NCI-H2029 treated with DMSO at 0.1 percent for 48 hours (cell line): ENCODE results near the gene COPS9.

Experiments
- DNase-seq: peaks from one replicate; lab custom pipeline; 2025; lab: John Stamatoyannopoulos, UW

Gene COPS9

DNA sequence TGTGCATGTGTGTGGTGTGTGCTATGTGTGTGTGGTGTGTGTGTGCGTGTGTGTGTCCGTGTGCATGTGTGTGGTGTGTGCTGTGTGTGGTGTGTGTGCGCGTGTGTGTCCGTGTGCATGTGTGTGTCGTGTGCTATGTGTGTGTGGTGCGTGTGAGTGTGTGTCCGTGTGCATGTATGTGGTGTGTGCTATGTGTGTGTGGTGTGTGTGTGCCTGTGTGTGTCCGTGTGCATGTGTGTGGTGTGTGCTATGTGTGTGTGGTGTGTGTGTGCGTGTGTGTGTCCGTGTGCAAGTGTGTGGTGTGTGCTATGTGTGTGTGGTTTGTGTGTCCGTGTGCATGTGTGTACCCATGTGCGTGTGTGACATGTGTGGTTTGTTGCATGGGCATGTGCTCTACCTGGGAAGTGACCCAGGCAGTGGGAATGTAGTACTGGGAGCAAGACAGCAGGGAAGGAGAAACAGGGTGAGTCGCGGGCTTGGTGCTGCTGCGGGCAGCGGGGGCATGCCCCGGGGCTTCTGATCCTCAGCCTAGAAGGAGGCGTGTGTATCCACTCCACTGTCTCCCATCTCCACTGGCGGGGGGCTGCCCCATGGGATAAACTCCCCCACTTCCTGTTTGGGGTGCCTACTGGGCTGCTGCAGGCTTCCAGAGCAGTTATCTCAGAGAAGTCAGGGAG lies 11.9 kb upstream of the COPS9 start:
- no peak for DNase-seq

DNA sequence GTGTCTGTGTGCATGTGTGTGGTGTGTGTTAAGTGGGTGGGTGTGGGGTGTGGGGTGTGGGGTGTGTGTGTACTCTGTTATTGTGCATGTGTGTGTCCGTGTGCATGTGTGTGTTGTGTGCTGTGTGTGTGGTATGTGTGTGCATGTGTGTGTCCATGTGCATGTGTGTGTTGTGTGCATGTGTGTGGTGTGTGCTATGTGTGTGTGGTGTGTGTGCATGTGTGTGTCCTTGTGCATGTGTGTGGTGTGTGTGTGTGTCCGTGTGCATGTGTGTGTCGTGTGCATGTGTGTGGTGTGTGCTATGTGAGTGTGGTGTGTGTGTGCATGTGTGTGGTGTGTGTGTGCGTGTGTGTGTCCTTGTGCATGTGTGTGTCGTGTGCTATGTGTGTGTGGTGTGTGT lies 11.3 kb upstream of the COPS9 start:
- DNase-seq: no peak

DNA sequence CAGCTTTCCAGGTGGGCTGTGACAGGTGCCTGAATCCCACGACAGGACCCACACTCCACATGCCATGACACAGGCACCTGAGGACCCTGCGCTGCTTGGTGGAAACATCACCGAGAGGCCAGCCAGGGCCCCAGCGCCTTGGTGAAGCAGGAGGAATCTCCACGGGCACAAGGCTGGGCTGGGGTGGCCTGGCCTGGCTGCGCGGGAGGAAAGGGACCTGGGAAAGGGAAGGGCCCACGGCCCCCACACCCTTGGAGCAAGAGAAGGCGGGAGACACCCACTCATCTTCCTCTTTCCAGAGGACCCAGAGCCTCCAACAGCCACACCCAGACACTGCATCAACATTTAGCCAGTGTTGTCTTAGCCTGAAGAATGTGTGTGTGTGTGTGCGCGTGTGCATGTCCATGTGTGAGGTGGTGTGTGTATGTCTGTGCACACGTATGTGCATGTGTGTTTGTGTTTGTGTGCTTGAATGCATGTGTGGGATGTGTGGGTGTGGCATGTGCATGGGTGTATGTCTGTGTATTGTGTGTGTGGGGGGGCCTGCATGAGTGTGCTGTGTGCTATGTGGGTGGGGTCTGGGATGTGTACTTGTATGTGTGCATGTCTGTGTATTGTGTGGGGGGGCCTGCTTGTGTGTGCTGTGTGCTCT lies 10.6 kb upstream of the COPS9 start:
- DNase-seq: no peak

DNA sequence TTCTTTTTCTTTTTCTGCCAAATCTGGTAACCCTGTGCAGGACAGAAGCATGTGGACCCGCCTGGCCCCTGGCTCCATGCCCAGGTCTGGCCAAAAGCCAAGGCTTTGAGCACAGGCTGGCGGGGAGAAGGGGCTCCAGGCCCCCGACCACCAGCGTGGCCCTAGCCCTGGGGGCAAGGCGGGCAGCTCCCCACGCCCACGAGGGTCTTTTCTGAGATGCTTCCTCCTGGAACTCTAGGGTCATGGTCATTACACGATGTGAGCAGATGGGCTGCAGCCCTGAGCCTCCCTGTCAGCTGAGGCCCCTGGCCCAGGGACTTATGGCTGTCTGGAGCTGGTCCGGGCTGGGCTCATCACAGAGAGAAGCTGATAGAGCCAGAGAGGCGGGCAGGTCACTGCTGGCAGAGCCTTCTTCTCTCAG lies 10.0 kb upstream of the COPS9 start:
- DNase-seq: no peak

DNA sequence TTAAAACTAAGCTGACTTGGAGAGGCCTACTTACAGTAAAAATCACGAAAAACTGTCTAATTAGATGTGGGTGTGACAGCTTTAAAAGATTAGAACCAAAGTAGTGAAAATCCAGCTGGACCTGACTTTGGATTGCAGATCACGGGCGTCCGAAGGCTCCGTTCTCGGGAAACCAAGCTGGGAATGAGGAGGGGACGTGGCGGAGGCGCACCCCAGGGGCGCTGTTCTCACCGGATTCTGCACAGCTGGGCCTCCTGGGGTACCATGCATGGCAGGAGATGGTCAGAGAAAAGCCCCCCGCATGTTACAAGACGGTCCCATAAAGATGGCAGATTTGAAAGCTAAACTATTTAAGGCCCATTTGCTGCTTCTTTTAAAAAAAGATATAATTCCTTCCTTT lies 9.4 kb upstream of the COPS9 start:
- DNase-seq: no peak

DNA sequence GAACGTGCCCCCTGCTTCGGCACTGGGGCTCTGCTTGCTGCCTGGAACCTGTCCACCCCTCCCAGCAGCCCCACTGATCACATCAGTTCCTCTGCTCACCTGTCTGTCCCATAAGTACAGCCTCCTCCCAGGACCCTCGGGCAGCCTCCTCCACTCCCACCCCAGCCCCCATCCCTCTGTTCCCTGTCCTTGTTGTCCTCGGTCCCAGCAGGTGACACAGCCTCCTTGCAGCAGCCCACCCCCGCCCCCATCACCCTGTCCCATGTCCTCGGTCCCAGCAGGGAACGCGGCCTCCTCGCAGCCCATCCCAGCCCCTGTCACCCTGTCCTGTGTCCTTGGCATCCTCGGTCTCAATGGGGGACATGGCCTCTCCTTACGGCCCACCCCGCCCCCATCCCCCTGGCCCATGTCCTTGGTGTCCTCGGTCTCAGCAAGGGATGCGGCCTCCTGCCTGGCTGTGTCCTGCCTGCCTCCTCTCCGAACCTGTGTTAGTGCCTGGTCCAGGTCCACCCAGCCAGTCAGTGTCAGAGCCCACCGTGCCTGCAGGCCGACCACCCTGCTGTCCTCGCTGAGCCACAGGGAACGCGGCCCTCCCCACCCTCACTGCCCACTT lies 8.7 kb upstream of the COPS9 start:
- no peak for DNase-seq

DNA sequence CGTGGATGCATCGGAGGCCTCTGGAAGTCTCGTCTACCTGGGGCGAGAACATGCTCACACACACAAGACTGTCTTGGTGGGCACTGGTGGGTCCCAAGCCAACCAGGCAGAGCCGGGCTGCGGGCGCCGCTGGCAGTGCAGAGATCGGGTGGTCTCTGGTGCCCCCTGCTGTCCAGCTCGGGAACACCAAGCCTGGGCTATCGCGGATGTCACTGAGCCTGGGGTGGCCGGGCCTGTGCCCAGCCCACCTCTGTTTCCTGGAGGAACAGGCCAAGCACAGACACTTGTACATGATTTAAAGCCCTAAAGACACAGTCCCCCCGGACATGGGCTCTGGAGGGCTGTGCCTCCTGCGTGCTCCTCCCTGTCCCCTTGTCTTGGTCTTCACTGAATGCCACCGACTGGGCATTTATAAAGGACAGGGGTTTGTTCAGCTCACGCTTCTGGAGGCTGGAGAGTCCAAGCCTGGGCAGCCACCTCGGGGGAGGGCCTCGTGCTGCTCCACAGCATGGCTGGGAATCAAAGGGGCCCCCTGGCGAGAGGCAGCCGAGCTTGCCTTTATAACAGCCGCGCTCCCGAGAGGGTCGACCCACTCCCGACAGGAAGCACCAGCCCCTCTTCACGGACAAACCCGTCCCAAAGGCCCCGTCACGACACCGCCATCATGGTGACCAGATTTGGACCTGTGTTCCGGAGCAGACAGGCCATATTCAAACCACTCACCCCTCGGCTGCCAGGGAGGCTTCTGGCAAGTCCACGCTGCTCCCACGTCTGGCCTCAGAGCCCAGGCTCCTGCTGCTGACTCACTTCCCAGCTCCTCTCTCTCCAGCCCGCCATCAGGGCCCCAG lies 7.9 kb upstream of the COPS9 start:
- peak; percentile 29 for DNase-seq

DNA sequence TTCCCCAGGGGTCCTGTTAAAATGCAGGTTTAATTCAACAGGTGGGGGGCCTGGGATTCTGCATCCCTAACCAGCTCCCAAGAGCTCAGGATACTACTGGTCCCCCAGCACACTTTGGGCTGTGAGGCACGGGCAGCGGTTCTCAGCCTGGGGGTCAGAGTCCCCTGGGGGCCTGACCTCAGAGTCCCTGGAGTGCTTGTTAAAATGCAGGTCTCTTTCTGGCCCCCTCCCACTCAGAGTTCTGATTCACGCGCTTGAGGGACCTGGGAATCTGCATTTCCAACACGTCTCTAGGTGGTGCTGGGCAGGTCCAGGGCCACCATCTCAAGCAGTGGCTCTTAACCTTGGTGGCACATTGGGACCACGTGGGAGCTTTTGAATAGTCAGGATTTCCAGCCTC lies 7.2 kb upstream of the COPS9 start:
- no peak for DNase-seq

DNA sequence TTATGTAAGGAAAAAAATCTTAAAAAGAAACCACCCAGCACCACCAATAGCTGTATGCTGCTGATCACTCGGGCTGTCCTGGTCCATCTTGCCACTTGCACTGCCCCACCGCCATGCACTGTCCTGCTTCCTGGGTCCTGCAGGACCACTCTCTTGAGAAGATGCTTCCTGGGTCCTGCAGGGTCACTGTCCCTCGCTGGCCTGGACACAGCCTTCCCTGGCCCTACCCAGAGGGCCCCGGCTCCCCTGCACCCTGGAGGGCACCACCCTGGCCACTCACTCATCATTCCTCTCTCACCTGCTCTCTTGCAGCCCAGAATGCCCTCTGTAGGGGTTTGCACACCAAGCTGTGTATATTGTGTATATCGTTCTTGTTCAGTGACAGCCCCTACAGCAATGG lies 6.8 kb upstream of the COPS9 start:
- no peak for DNase-seq

DNA sequence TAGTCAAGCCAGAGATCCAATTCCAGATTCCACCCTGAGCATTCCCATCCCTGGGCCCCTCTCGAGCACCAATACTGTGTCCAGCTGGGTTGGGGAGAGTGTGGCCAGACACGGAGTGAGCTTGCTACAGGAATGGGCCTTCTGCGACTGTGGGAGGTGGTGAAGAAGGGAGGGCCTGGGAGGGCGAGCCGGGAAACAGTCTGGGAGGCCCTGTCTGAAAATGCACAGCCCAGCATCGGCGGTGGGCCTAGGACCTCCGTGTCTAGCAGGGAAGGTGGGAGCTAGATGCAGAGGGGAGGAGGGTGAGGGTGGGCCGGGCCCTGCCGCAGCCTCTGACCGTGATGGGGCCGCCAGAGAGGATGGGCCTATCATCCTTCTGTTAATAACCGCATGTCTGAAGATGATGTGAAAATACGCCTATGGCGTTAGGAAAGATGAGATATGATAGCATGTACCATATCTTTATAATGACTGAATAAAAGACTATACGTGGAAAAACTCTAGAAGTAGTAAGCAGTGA lies 6.2 kb upstream of the COPS9 start:
- no peak for DNase-seq

DNA sequence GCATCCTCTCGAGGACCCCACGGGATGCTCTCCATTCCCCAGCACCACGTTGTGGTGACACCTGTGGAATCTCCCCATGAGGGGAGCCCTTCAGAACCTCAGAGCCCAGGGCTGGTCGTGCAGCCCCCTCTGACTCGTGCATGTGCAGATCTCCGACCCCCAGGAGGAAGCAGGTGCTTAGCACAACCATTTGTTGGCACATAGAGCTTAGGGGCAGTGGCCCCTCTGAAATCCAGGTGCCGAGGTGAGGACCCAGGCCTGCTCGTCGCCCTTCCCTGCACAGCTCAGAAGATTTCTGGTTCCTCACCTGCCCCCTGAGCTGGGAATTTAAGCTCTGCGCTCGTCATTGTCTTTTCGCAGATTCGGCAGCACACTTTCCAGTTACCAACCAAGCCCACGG lies 5.6 kb upstream of the COPS9 start:
- no peak for DNase-seq

DNA sequence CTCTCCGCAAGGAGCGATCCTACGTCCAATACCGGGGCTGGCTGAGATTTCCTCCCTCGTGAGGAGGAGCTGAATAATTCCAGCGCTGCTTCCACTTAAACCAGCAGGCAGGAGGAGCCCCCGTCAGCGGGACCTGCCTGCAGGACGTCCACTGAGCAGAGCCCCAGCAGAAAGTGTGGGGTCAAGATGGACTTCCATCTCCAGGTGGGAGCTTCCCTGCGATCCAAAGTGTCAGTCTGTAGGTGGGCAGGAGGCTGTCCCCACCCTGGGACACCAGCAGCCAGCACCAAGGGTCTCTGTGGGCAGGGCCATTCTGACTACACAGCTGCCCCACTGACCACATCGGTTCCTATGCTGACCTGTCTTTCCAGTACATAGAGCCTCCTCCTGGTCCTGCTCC lies 4.8 kb upstream of the COPS9 start:
- DNase-seq: no peak

DNA sequence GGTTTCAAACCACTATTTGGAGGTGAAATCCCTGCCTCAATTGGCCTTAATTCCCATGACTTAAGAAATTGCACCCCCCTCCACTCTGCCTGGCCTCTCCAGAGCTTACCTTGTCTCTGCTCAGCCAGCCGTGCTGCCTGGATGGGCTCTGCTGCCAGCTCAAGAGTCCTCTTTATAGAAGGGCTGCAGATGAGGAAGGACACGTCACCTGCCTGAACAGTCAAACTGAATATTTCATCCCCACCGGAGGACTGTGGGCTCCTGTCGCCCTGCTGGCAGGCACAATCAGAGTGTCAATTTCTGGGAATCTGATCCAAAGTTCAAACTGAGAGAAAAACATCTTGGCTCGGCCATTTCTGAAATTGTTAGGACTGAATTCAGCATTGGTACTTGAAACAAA lies 4.4 kb upstream of the COPS9 start, which contains the start of gene OTOS:
OTOS (minus strand) TSS at position 148 of the 400 bp plus-strand sequence. CDS start 332 bp downstream, outside the sequence.
- peak; percentile 67 for DNase-seq

DNA sequence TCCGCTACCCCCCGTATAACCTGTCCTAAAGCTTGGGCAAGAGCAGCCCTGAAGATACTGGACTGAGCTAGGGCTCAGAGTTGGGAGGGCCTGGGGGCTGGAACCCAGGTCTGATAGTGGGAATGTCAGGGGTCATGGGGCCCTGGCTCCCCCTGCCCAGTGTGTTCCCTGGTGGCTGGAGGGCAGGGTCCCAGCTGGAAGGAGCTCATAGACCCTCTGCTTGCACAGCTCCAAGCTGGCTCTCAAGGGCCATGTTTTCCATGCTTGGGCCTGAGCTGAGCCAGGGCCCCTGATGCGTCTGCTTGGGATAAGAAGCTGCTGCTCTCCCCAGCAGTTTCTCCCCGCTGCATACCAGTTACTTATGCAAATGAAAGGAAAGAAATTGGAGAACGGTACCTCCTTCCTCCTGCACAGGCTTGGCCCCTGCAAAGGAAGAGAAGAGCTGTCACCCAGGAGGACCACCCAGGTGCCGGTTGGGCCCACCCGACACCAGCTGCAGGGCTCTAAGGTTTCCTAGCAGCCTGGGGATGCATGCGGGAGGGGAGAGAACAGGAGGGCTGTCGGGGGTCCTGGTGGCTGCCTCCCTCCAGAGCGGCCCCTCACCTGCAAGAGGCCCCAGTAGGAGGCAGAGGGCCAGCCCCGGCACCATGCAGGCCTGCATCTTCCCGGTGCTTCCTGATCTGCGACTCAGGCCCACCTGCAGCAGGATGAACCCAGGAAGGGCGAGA lies 3.7 kb upstream of the COPS9 start:
- DNase-seq: no peak

DNA sequence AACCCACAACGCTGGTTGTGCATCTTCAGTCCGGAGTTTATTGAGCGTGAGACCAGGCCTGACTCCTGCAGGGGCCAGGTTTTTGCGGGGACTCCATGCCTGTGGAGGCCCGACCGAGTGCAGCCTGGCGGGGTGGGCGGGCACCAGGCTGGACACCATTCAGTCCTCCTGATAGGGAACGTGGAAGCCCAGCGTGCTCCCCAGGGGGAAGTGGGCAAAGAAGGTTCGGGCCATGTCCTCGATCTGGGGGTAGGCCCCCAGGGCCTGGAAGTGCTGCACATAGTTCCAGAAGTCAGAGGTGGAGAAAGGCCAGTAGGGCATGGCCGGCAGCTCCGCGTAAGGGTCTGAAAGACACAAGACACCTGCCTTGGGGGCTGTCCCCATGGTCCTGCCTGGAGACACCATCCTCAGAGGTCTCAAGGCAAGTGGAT lies 2.9 kb upstream of the COPS9 start:
- no peak for DNase-seq

DNA sequence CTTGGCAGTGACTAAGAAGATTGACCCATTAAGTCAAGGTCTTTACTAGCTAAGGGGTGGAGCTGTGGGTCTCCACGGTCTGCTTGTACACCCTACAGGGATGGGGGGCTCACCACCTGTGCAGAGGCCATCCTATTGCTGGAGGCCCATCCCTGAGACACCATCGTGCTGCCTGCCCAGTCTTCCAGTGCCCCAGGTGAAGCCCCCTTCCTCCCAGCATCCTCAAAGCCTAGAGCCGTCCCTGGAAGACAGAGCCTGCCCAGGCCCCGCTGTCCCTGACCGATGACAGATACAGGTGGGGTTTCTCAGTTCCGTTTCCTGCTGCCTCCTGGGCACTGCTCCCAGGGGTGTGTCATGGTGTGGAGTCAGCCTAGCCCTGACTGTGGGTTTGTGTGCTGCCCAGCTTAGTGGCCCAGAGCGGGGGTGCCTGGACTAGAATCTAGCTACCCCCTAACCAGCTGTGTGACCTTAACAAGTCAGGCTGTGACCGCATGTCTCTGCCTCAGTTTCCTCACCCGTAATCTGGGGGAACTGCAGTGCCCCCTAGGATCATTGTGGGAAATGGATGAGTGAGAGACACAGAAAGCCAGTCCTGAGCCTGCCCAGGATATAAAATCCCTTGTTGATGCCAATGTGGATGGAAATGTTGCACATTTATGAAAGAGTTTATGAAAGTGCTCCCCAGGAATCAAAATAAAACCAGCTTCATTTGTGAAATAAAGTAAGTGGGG lies 2.3 kb upstream of the COPS9 start:
- no peak for DNase-seq

DNA sequence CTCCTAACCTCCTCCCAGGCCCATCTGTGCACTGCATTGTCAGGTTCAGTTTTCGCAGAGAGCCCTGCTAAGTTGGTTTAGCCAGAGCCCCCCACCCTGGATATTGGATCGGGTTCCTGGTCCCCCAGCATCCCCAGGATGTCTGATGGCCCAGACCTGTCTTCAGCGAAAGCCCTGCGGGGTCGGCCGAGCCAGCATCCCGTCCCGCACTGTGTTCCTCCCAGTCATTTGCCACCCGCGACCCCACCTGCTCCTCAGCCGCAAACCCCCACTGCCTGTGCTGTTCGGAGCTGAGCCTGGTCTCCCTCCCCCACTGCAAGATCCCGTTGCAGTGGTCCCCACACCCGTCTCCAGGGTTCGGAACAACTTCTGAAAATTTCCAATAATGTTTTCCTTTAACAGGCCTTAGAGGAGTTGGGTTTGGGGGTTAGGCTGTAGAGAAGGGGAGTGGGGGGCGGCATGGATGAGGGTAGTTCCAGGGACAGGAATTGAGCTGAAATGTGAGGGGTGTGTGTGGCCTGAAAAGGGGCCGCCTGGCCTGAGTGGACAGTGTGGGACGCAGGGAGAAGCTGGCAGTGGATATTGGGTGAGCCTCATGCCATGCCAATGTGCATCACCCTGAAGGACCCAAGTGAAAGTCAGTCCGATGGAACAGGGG lies 1.6 kb upstream of the COPS9 start:
- DNase-seq: no peak

DNA sequence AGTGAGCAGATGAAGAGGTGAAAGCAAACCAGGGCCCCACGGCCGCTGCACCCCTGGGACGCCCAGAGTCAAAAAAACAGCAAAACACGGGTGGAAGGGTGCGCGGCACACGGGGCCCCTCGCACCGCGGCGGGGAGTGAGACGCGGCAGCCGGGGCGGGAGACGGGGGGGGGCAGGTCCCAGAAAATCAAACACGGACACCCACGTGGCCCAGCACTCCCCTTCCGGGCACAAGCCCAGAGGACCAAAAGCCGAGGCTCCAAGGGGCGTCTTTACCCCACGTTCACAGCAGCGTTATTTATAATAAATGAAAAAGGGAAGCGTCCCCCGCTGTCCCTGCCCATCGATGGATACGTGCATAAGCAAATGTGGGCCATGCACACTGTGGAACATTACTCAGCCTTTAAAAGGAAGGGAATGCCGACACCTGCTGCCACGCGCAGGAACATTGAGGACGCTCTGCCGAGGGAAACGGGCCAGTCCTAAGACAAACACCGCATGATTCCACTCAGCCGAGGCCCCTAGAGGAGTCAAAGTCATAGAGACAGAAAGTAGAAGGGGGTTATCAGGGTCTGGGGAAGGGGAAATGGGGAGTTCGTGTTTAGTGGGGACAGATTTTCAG lies 677 bp upstream of the COPS9 start:
- DNase-seq: no peak

DNA sequence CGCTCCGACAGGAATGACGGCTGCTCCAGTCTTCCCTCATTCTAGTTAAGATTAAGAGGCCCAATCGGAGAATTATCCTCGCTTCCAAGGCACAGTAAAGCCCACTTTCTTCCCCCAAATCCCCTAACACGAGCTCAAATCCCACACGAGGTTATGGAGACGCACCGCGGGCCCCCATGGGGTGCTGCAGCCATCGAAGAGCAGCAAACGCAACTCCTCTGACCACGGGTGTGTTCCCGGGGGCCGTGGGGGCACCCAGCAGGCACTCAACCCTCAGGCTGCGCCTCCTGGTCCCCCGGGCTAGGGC lies 446 bp downstream of the COPS9 start:
- DNase-seq: no peak

DNA sequence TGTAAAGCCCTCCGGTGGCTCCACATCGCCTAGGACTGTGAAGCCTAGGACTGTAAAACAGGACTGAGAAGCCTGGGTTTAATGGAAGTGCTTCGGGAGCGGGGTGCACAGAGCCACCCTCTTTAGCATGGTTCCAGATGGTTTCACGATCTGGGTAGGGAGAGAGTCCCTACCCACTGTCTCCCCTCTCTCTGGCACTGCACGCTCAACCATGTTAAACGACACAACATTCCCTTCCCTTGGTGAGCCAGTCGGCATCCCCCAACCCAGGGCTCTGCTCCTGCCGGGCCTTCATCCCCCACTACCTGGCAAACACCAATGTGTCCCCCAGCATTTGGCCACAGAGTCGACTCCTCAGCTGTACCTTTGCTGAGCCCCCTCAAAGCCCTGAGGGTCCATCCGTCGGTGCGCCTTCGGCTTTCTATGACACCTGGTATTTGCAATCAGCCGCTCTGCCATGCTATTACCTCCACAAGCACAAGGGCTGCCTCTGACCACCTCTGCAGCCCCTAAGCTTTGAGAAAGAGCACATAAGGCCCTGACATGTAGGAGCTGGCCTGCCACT lies 1.1 kb downstream of the COPS9 start:
- no peak for DNase-seq
